ENCODE results near the gene HTRA3.

Gene HTRA3

DNA sequence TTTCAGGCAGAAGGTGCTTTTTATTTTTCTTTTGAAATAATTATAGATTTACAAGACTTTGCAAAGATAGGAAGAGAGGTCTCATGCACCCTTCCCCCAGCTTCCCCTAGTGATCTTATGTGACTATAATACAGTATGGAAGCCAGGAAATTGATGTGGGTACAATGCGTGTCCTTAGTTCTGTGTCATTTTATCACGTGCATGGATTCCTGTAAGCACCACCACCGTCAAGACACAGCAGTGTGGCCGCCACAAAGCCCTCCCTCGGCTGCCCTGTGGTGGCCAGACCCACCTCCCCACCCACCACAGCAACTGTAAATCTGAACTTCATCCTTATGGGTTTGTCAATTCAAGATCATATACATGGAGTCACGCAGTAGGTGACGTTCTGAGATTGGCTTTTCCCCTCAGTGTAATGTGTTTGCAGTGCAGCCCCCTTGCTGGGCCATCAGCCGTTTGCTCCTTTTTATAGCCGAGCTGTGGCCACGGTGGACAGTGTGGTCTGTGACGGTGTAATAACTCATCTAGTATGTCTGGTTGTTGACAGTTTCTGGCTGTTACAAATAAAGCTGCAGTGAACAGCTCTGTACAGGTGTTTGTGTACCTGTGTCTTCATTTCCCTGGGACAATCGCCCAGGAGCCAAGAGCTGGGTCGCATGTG, 10.9 kb upstream of the HTRA3 start:
- DNase-seq (ENCODE audit: low read depth in 1 of 2, low spot score in 1 of 2), result no peak
- in situ Hi-C loops (cut with HindIII; ENCODE audit: low pct_unique_long_range_greater_than_20kb, low sequenced_read_pairs), result no loop called here
- no peak for TF ChIP-seq JUND (IDR thresholded peaks at IDR 0.05; ENCODE audit: low read depth)

DNA sequence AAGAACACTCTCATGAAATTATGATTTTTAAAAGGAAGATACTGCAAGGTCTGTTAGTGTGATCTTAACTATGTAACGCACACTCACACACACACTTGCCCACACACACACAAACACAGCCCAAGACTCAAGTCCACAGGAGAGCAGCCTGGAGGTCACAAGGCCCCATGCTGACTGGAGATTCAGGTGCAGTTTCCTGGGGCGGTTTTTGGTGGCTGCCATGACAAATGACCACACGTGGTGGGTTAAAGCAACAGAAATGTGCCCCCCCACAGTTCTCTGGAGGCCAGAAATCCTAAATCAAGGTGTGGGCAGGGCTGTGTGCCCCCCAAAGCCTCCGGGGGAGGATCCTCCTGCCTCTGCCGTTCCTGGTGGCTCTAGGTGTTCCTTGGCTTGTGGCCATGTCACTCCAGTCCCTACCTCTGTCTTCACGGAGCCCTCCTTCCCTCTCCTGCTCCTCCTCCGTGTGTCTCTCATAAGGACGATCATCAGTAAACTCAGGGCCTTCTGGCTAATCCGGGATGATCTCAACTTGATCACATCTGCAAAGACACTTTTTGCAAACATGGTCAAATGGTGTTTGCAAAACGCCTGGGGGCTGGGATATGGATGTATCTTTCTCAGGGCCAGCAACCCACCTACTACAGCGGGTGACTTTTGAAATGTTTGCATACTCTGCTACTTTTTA, 9.7 kb upstream of the HTRA3 start:
- DNase-seq (ENCODE audit: low read depth in 1 of 2, low spot score in 1 of 2), result no peak
- TF ChIP-seq JUND (IDR thresholded peaks at IDR 0.05; ENCODE audit: low read depth), result no peak
- in situ Hi-C loops (cut with HindIII; ENCODE audit: low pct_unique_long_range_greater_than_20kb, low sequenced_read_pairs), result no loop called here

DNA sequence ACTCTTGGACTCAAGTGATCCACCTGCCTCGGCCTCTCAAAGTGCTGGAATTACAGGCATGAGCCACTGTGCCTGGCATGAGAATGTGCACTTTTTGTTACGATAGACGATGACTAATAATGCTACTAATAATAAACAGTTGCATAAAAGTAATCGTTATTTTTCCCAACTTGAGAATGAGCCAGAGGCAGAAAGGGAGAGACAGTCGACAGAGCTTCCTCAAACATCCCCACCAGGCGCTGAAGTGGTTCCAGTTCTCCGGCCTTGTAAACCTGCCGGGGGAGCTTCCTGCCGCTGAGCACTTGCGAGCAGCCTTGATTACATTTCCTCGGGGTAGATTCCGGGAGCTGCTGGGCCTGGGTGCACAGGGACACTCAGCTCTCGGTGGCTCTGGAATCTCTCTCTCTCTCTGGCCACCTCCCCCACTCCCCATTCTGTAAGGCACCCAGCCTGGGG, 8.9 kb upstream of the HTRA3 start:
- TF ChIP-seq JUND (IDR thresholded peaks at IDR 0.05; ENCODE audit: low read depth), result no peak
- peak; percentile 38 to 39 for DNase-seq (ENCODE audit: low read depth in 1 of 2, low spot score in 1 of 2)
- in situ Hi-C loops (cut with HindIII; ENCODE audit: low pct_unique_long_range_greater_than_20kb, low sequenced_read_pairs), result no loop called here

- in situ Hi-C loops (cut with HindIII; ENCODE audit: low pct_unique_long_range_greater_than_20kb, low sequenced_read_pairs), result no loop called here
- no peak for DNase-seq (ENCODE audit: low read depth in 1 of 2, low spot score in 1 of 2)
Measured at GRCh38 chr4:8261851-8262535, 7.6 kb upstream of the HTRA3 start.

GRCh38 chr4:8262637-8263322, 6.8 kb upstream of the HTRA3 start:
- no peak for DNase-seq (ENCODE audit: low read depth in 1 of 2, low spot score in 1 of 2)
- in situ Hi-C loops (cut with HindIII; ENCODE audit: low pct_unique_long_range_greater_than_20kb, low sequenced_read_pairs), result no loop called here
- no peak for TF ChIP-seq JUND (IDR thresholded peaks at IDR 0.05; ENCODE audit: low read depth)

More at GRCh38 chr4:8261851-8262535, 7.6 kb upstream of the HTRA3 start:
- no peak for TF ChIP-seq JUND (IDR thresholded peaks at IDR 0.05; ENCODE audit: low read depth)

GRCh38 chr4:8263397-8263796, 6.2 kb upstream of the HTRA3 start:
- DNase-seq (ENCODE audit: low read depth in 1 of 2, low spot score in 1 of 2), result no peak
- in situ Hi-C loops (cut with HindIII; ENCODE audit: low pct_unique_long_range_greater_than_20kb, low sequenced_read_pairs), result no loop called here
- no peak for TF ChIP-seq JUND (IDR thresholded peaks at IDR 0.05; ENCODE audit: low read depth)

DNA sequence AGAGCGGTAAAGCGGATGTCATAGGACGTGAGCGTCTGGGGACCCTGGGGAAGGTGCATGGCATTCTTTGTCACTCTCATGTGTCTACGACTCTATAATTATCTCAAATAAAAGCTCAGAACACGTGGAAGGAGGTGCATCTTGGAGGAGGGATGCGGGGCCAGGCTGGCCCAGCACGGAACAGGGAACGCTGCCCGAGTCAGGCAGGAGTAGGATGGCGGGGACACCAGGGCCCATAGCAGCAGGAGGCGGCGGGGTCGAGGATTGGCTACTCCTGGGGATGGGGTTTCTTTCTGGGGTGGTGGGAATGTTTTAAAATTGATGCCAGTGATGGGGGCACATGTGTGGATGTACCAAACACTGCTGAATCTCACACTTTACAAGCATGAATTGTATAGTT, 5.4 kb upstream of the HTRA3 start:
- in situ Hi-C loops (cut with HindIII; ENCODE audit: low pct_unique_long_range_greater_than_20kb, low sequenced_read_pairs), result no loop called here
- TF ChIP-seq JUND (IDR thresholded peaks at IDR 0.05; ENCODE audit: low read depth), result no peak
- no peak for DNase-seq (ENCODE audit: low read depth in 1 of 2, low spot score in 1 of 2)

- in situ Hi-C loops (cut with HindIII; ENCODE audit: low pct_unique_long_range_greater_than_20kb, low sequenced_read_pairs), result no loop called here
- no peak for TF ChIP-seq JUND (IDR thresholded peaks at IDR 0.05; ENCODE audit: low read depth)
Measured at GRCh38 chr4:8265171-8265929, 4.2 kb upstream of the HTRA3 start.

GRCh38 chr4:8266088-8266487, 3.5 kb upstream of the HTRA3 start:
- DNase-seq (ENCODE audit: low read depth in 1 of 2, low spot score in 1 of 2), result no peak
- no peak for TF ChIP-seq JUND (IDR thresholded peaks at IDR 0.05; ENCODE audit: low read depth)
- in situ Hi-C loops (cut with HindIII; ENCODE audit: low pct_unique_long_range_greater_than_20kb, low sequenced_read_pairs), result no loop called here

More at GRCh38 chr4:8265171-8265929, 4.2 kb upstream of the HTRA3 start:
- DNase-seq (ENCODE audit: low read depth in 1 of 2, low spot score in 1 of 2), result no peak

DNA sequence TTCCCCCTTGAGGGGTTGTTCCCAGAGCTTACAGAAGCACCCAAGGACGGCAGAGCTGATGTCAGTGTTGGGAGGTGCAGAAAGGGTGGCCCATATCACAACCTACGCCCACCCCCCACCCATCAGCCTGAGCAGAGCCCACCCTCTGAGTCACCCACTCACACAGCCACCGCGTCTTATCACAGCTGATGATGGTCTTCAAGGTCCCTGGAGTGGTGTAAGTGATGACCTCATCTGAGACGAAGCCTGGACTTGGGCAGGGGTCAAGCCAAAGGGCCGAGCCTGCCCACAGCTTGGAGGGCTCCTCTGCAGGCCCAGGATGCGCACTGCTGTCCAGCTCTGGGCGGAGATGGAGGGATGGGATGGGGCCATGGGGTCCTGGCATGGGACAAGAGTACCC, 3.0 kb upstream of the HTRA3 start:
- in situ Hi-C loops (cut with HindIII; ENCODE audit: low pct_unique_long_range_greater_than_20kb, low sequenced_read_pairs), result no loop called here
- no peak for TF ChIP-seq JUND (IDR thresholded peaks at IDR 0.05; ENCODE audit: low read depth)
- no peak for DNase-seq (ENCODE audit: low read depth in 1 of 2, low spot score in 1 of 2)

DNA sequence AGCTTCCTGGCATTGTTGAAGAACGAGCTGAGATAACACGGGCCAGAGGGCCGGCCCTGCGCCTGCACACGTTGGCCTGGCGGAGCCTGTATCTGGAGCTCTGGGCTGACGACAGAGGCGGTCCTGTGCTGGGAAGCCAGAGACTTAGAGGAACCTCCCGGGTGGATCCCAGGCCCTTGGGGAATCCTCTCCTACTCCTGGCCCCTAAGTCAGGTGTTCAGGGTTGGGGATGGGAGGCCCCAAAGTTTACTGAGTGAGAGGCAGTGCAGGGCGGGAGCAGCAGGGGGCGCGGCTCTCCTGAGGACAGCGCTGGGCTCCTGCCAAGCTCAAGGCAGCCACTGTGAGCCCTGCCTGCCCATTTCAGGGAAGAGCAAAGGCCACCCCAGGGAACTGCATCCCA, 2.5 kb upstream of the HTRA3 start:
- DNase-seq (ENCODE audit: low read depth in 1 of 2, low spot score in 1 of 2), result peak; percentile 59 to 76
- TF ChIP-seq JUND (IDR thresholded peaks at IDR 0.05; ENCODE audit: low read depth), result no peak
- in situ Hi-C loops (cut with HindIII; ENCODE audit: low pct_unique_long_range_greater_than_20kb, low sequenced_read_pairs), result no loop called here

DNA sequence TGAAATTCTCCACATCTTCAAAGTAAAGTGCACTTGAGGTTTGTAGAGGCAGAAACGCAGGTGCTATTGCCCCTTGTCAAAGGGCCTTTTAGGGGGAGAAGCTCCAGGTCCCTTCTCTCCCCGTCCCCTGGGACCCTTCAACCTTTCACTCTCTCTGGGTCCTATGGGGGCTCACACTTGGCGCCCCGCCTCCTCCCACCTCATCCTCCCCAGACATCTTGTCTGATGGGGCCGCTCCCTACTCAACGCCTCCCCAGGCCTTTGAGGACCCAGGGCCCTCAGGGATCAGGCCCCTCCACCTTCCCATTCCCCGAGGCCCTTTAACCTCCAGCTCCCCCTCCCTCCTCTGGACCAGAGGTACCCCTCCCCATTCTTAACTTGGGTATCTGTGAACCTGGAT, 1.3 kb upstream of the HTRA3 start:
- DNase-seq (ENCODE audit: low read depth in 1 of 2, low spot score in 1 of 2), result no peak
- TF ChIP-seq JUND (IDR thresholded peaks at IDR 0.05; ENCODE audit: low read depth), result no peak
- in situ Hi-C loops (cut with HindIII; ENCODE audit: low pct_unique_long_range_greater_than_20kb, low sequenced_read_pairs), result no loop called here

Measured in T47D (cell line).